Camera-type eye (tissue), 1 donor: ENCODE results near the gene TBC1D3D. TPM values are rescaled to one million over a fixed set of nuclear protein-coding genes. Genes with fewer than 3 reads are reported as not detected.

Source experiments
- total RNA-seq: library from RNA; depleted of rRNA; stranded (reverse); fragments of >200 nt; gene quantifications from one replicate; pipeline ENCODE4 v1.2.3, GENCODE V29; 2014

Gene TBC1D3D
- 5.3 TPM for total RNA-seq

DNA sequence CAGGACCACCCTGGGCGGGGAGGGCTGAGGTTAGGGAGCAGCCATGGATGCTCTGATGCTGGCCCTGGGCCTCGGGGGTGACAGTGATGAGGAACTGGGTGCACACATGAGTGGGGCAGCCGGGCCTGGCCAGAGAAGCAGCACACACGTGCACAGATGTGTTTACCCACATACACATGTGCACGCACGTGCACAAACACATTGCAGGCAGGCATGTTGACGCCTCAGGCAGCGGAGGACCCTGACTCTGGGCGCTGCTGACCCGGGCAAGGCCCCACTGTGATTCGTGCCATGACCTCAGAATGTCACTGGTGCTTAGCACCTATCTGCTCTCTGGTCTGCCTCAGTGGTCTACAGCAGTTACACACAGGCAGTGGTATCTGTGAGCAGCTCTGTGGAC, at the start of gene TBC1D3D:
Gene TBC1D3D, plus strand, starts transcription at position 301 of the 400 bp plus-strand sequence. CDS start 1,585 bp downstream, outside the sequence.

DNA sequence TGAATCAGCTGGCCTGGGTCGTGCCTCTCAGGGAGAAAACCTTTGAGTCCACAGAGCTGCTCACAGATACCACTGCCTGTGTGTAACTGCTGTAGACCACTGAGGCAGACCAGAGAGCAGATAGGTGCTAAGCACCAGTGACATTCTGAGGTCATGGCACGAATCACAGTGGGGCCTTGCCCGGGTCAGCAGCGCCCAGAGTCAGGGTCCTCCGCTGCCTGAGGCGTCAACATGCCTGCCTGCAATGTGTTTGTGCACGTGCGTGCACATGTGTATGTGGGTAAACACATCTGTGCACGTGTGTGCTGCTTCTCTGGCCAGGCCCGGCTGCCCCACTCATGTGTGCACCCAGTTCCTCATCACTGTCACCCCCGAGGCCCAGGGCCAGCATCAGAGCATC, 14.8 kb upstream of the TBC1D3D start, which contains the start of gene TBC1D3L:
Gene TBC1D3L, minus strand, starts transcription at position 101 of the 400 bp plus-strand sequence. CDS start 1,540 bp downstream, outside the sequence.

Other genes starting within 250 kb of the TBC1D3D start
- not detected for gene TBC1D3K, start 79.6 kb upstream of the TBC1D3D start, total RNA-seq
- gene TBC1D3L, start 14.9 kb upstream of the TBC1D3D start, total RNA-seq, result 10.3 TPM
- gene TBC1D3C, start 64.7 kb downstream of the TBC1D3D start, total RNA-seq, result not detected
- not detected for gene TBC1D3E, start 124.0 kb downstream of the TBC1D3D start, total RNA-seq
- not detected for gene TBC1D3, start 188.6 kb downstream of the TBC1D3D start, total RNA-seq